GM12878 (cell line): ENCODE results near the gene CCDC91. TPM values are rescaled to one million over a fixed set of nuclear protein-coding genes. Genes with fewer than 3 reads are reported as not detected.
A peak's percentile ranks its signal among the peaks of the same experiment; 100 is the strongest.

Source experiments
- ATAC-seq: fragments of 200-7000 bp; cut with Tn5 transposase; 3 replicates; pipeline ENCODE4 v1.9.1; 2020; ENCODE audit warnings: mild to moderate bottlenecking, moderate library complexity
- BruUV-seq: library from RNA; stranded (reverse); fragments of 400-500 nt; replicated peaks from 2 replicates; lab custom pipeline; 2021; lab: Mats Ljungman, UMichigan
- CTCF ChIA-PET: fragments of 300-600 bp; sonication (Branson Sonifier 250); formaldehyde crosslinking; extraction: SDS; loops from one replicate; lab custom pipeline; 2021; ENCODE audit warnings: inconsistent platforms; lab: Yijun Ruan, JAX
- POLR2A ChIA-PET: fragments of 350-600 bp; formaldehyde crosslinking; extraction: SDS; loops from one replicate; lab custom pipeline; 2021; ENCODE audit warnings: inconsistent platforms; lab: Charles Lee
- RAD21 ChIA-PET: fragments of 300-600 bp; sonication (Branson Sonifier 250); formaldehyde crosslinking; loops from one replicate; lab custom pipeline; 2023; ENCODE audit warnings: antibody characterized with exemption; ENCODE audit not compliant: unreplicated experiment; lab: Charles Lee
- SMC1A ChIA-PET: fragments of 300-600 bp; sonication (Branson Sonifier 250); formaldehyde crosslinking; loops from one replicate; lab custom pipeline; 2023; ENCODE audit not compliant: unreplicated experiment, uncharacterized antibody; lab: Charles Lee
- DNase-seq: peaks from one replicate; pipeline ENCODE4 v3.0.0-alpha.2; 2011; ENCODE audit warnings: low read depth, low spot score
- FAIRE-seq: peaks from 3 replicates; lab custom pipeline; 2011; peaks lifted over from hg19 to GRCh38; lab: Jason Lieb, UNC
- H2AFZ ChIP-seq: 2 replicates; pipeline ENCODE4 v1.6.0; 2011; ENCODE audit warnings: low read depth, low read length, control low read depth; ENCODE audit not compliant: control insufficient read depth
- H3K27ac ChIP-seq: 2 replicates; pipeline ENCODE4 v1.5.1; 2011; ENCODE audit warnings: control low read depth; ENCODE audit not compliant: control insufficient read depth, insufficient read depth
- H3K27me3 ChIP-seq, 2 experiments: replicated peaks in 1 of 2; 2 replicates each; pipeline versions ENCODE4 v1.6.0 to v1.6.1; 2011; ENCODE audit warnings: low read length in 1 of 2; ENCODE audit not compliant: control insufficient read depth in 2 of 2, insufficient read depth in 2 of 2
- H3K36me3 ChIP-seq, 2 experiments: 2 replicates each; pipeline ENCODE4 v1.5.1; 2011; ENCODE audit warnings: low read length in 1 of 2; ENCODE audit not compliant: control insufficient read depth in 2 of 2, insufficient read depth in 2 of 2
- H3K4me1 ChIP-seq: 2 replicates; pipeline ENCODE4 v1.6.1; 2011; ENCODE audit warnings: mild to moderate bottlenecking, low read length, moderate library complexity, mixed read lengths; ENCODE audit not compliant: control insufficient read depth, insufficient read depth
- H3K4me2 ChIP-seq: 2 replicates; pipeline ENCODE4 v1.6.0; 2011; ENCODE audit warnings: control low read depth; ENCODE audit not compliant: control insufficient read depth, insufficient read depth
- H3K4me3 ChIP-seq: fragments of 200-600 bp; sonication (generic); 2 replicates; pipeline ENCODE4 v1.5.1; 2016
- H3K79me2 ChIP-seq: 2 replicates; pipeline ENCODE4 v1.6.0; 2011; ENCODE audit warnings: low read length; ENCODE audit not compliant: control insufficient read depth, insufficient read depth
- H3K9ac ChIP-seq: 2 replicates; pipeline ENCODE4 v1.8.0; 2011; ENCODE audit warnings: low read length, control low read depth, mixed read lengths; ENCODE audit not compliant: control insufficient read depth, insufficient read depth
- H3K9me3 ChIP-seq: replicated peaks from 3 replicates; pipeline ENCODE4 v1.5.1; 2011; ENCODE audit warnings: mild to moderate bottlenecking, low read length; ENCODE audit not compliant: control insufficient read depth, insufficient read depth
- H4K20me1 ChIP-seq: 2 replicates; pipeline ENCODE4 v1.6.0; 2011; ENCODE audit not compliant: control insufficient read depth, insufficient read depth
- EZH2 ChIP-seq: IDR thresholded peaks from 2 replicates; pipeline ENCODE4 v1.6.1; 2012; ENCODE audit warnings: low read depth, mild to moderate bottlenecking, control low read depth, inconsistent platforms, low read length, borderline replicate concordance; ENCODE audit not compliant: control insufficient read depth
- PAX8 ChIP-seq: fragments of 450-650 bp; IDR thresholded peaks from 2 replicates; pipeline ENCODE4 v1.6.1; 2017; ENCODE audit warnings: mild to moderate bottlenecking, moderate library complexity
- RAD51 ChIP-seq: fragments of 450-650 bp; IDR thresholded peaks from 2 replicates; pipeline ENCODE4 v1.6.1; 2016; ENCODE audit warnings: moderate library complexity, mild to moderate bottlenecking, inconsistent platforms
- RBBP5 ChIP-seq: fragments of 200-600 bp; sonication (generic); conservative IDR thresholded peaks from 2 replicates; pipeline ENCODE4 v1.6.1; 2016
- SRF ChIP-seq, 2 experiments: IDR thresholded peaks; 2 replicates each; pipeline ENCODE4 v1.6.1; 2011; ENCODE audit warnings: low read depth in 2 of 2, low read length in 2 of 2, mild to moderate bottlenecking in 1 of 2, moderate library complexity in 1 of 2
- STAT3 ChIP-seq: IDR thresholded peaks from 2 replicates; pipeline ENCODE4 v1.6.1; 2011; ENCODE audit warnings: low read depth, low read length, improper control_type of control experiment
- TBL1XR1 ChIP-seq: IDR thresholded peaks from 2 replicates; pipeline ENCODE4 v1.6.1; 2012; ENCODE audit warnings: low read depth, low read length, improper control_type of control experiment
- in situ Hi-C: fragments of 300-500 bp; cut with MboI; formaldehyde crosslinking; loops from 9 replicates; pipeline ENCODE4 v1.14.3; 2018; ENCODE audit warnings: mixed read lengths
- intact Hi-C: fragments of 100-400 bp; cut with micrococcal nuclease; formaldehyde crosslinking; loops from one replicate; pipeline ENCODE4 v1.14.2; 2022; ENCODE audit not compliant: unreplicated experiment
- polyA plus RNA-seq, 11 experiments: library from polyadenylated mRNA; depleted of rRNA in 4 of 11; unstranded in 6 of 11; stranded (reverse) in 5 of 11; fragments of >200 nt; fragmentation: Nextera tagmentation in 4 of 11; fragmentation: Illumina TruSeq in 1 of 11; extraction: Ambion mirVana in 4 of 11; extraction: Trizol in 1 of 11; gene quantifications; 1 replicate in 1 of 11; 2 replicates in 10 of 11; pipeline versions ENCODE4 v1.2.1 to v1.2.3, GENCODE V29; 2011 to 2016; ENCODE audit warnings: inconsistent platforms in 2 of 11, missing spikeins in 2 of 11, low read depth in 1 of 11
- total RNA-seq, 4 experiments: library from RNA; depleted of rRNA in 3 of 4; stranded (reverse); fragments of >200 nt in 3 of 4; fragmentation: Illumina TruSeq in 1 of 4; extraction: Trizol in 1 of 4; gene quantifications; 2 replicates each; pipeline versions ENCODE4 v1.2.1 to v1.2.3, GENCODE V29; 2013 to 2021
- TF ChIP-seq, protein P1 (sequence below): fragments of 450-650 bp; formaldehyde crosslinking; IDR thresholded peaks from 2 replicates; pipeline ENCODE4 v1.4.0; 2020; ENCODE audit warnings: mild to moderate bottlenecking, moderate library complexity
- TF ChIP-seq, protein P2 (sequence below): fragments of 450-650 bp; IDR thresholded peaks from 2 replicates; pipeline ENCODE4 v1.6.1; 2018; ENCODE audit warnings: borderline replicate concordance, mild to moderate bottlenecking; ENCODE audit not compliant: partially characterized antibody
- TF ChIP-seq, protein P3 (sequence below): fragments of 450-650 bp; IDR thresholded peaks from 2 replicates; pipeline ENCODE4 v1.6.1; 2017; ENCODE audit warnings: mild to moderate bottlenecking

Gene CCDC91
- total and polyA plus RNA-seq, 10 of the 15 experiments (the other 5 are each of a cell fraction or from before 2014, with no cell fraction given): 6.1 to 24.9 (median 16.5) TPM

DNA sequence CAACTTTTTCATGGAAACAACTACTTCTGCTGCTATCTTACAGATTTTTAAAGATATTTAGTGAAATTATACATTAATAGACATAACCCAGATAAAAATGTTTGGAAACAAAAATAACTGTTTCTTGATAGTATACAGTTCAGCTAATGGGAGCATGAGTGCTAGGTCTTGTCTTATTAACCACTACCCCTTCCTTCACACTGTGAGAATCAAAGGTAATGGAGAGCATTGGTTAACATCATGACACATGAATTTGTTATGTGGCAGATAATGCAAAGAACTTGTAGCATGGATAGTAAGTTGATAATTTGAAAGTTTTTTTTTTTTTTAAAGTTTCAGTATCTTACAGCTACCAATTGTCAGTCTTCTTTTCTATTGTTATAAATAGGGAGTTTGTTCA is 44.2 kb downstream of the CCDC91 start:
- Histone ChIP-seq H2AFZ (no peak overlapping the region), H3K36me3 (no peaks in the 10 kb centered on the region), H3K4me1 (peaks cover 5% of the 10 kb centered on the region), H4K20me1 (no peaks in the 10 kb centered on the region), H3K4me2 (no peak overlapping the region)
- CTCF ChIA-PET: interaction anchor here (0.6 to 1.3 kb wide), 2 partner anchors 10 to 97 kb away, joined by 3 read pairs; no protein-coding TSS in a partner anchor
- intact Hi-C loops: no loop called here
- DNase-seq (no peak), ATAC-seq (peak; percentile 48)
- TF ChIP-seq RBBP5: no peak
- TF ChIP-seq, protein P1, sequence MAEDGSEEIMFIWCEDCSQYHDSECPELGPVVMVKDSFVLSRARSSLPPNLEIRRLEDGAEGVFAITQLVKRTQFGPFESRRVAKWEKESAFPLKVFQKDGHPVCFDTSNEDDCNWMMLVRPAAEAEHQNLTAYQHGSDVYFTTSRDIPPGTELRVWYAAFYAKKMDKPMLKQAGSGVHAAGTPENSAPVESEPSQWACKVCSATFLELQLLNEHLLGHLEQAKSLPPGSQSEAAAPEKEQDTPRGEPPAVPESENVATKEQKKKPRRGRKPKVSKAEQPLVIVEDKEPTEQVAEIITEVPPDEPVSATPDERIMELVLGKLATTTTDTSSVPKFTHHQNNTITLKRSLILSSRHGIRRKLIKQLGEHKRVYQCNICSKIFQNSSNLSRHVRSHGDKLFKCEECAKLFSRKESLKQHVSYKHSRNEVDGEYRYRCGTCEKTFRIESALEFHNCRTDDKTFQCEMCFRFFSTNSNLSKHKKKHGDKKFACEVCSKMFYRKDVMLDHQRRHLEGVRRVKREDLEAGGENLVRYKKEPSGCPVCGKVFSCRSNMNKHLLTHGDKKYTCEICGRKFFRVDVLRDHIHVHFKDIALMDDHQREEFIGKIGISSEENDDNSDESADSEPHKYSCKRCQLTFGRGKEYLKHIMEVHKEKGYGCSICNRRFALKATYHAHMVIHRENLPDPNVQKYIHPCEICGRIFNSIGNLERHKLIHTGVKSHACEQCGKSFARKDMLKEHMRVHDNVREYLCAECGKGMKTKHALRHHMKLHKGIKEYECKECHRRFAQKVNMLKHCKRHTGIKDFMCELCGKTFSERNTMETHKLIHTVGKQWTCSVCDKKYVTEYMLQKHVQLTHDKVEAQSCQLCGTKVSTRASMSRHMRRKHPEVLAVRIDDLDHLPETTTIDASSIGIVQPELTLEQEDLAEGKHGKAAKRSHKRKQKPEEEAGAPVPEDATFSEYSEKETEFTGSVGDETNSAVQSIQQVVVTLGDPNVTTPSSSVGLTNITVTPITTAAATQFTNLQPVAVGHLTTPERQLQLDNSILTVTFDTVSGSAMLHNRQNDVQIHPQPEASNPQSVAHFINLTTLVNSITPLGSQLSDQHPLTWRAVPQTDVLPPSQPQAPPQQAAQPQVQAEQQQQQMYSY (CRISPR knock-in tag): no peak
- TF ChIP-seq PAX8: no peak
- TF ChIP-seq EZH2: no peak
- TF ChIP-seq TBL1XR1: no peak
- TF ChIP-seq, protein P2, sequence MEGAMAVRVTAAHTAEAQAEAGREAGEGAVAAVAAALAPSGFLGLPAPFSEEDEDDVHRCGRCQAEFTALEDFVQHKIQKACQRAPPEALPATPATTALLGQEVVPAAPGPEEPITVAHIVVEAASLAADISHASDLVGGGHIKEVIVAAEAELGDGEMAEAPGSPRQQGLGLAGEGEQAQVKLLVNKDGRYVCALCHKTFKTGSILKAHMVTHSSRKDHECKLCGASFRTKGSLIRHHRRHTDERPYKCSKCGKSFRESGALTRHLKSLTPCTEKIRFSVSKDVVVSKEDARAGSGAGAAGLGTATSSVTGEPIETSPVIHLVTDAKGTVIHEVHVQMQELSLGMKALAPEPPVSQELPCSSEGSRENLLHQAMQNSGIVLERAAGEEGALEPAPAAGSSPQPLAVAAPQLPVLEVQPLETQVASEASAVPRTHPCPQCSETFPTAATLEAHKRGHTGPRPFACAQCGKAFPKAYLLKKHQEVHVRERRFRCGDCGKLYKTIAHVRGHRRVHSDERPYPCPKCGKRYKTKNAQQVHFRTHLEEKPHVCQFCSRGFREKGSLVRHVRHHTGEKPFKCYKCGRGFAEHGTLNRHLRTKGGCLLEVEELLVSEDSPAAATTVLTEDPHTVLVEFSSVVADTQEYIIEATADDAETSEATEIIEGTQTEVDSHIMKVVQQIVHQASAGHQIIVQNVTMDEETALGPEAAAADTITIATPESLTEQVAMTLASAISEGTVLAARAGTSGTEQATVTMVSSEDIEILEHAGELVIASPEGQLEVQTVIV: no peak
- TF ChIP-seq STAT3: no peak
- no peak for TF ChIP-seq RAD51
- no peak for TF ChIP-seq SRF (IDR thresholded peaks at IDR 0.05; ENCODE audit: low read depth in 2 of 2, low read length in 2 of 2)
- TF ChIP-seq, protein P3, sequence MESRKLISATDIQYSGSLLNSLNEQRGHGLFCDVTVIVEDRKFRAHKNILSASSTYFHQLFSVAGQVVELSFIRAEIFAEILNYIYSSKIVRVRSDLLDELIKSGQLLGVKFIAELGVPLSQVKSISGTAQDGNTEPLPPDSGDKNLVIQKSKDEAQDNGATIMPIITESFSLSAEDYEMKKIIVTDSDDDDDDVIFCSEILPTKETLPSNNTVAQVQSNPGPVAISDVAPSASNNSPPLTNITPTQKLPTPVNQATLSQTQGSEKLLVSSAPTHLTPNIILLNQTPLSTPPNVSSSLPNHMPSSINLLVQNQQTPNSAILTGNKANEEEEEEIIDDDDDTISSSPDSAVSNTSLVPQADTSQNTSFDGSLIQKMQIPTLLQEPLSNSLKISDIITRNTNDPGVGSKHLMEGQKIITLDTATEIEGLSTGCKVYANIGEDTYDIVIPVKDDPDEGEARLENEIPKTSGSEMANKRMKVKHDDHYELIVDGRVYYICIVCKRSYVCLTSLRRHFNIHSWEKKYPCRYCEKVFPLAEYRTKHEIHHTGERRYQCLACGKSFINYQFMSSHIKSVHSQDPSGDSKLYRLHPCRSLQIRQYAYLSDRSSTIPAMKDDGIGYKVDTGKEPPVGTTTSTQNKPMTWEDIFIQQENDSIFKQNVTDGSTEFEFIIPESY: no peak
- TF ChIP-seq, all 136 proteins: peak for 0
- Histone ChIP-seq H3K4me3 (no peak overlapping the region), H3K27me3 (no peaks in the 10 kb centered on the region), H3K9ac (no peak overlapping the region), H3K9me3 (no peaks in the 10 kb centered on the region), H3K27ac (no peak overlapping the region), H3K79me2 (no peaks in the 10 kb centered on the region)
- RAD21 ChIA-PET: interaction anchor here (0.8 to 1.7 kb wide), 3 partner anchors 10 to 44 kb away, joined by 3 to 9 read pairs (median 4); partner anchors contain the start of gene CCDC91
- FAIRE-seq: peak; percentile 44
- in situ Hi-C loops: no loop called here
- POLR2A ChIA-PET: interaction anchor here (0.9 to 1.3 kb wide), 2 partner anchors 14 to 19 kb away, joined by 4 to 5 read pairs; no protein-coding TSS in a partner anchor
- SMC1A ChIA-PET: interaction anchor here (1.2 to 1.4 kb wide), 3 partner anchors 11 to 44 kb away, joined by 3 to 4 read pairs (median 4); no protein-coding TSS in a partner anchor
- BruUV-seq: no TSS peak
